Inferior parietal cortex (tissue), 1 donor: ENCODE results near the gene BLTP3A.
"Not testable (repeated sequence)": the region's sequence is repeated elsewhere in the genome, so short reads cannot be mapped to it uniquely, and the experiment has no call there.

Experiments
- DNase-seq: peaks from one replicate; pipeline ENCODE4 v3.0.0-alpha.2; 2016; ENCODE audit errors: extremely low spot score

BLTP3A gene

GRCh38 chr6:34791164-34791700, 651 bp upstream of the BLTP3A start:
- no peak for DNase-seq

- peak; percentile 29 for DNase-seq
Measured at GRCh38 chr6:34792605-34793500, 970 bp downstream of the BLTP3A start.

GRCh38 chr6:34793877-34794276, 2.0 kb downstream of the BLTP3A start:
- no peak for DNase-seq

- DNase-seq, result no peak
Measured at GRCh38 chr6:34795836-34796425, 4.0 kb downstream of the BLTP3A start.

- DNase-seq, result no peak
Measured at GRCh38 chr6:34798057-34798456, 6.2 kb downstream of the BLTP3A start.

GRCh38 chr6:34799547-34799946, 7.7 kb downstream of the BLTP3A start:
- no peak for DNase-seq

GRCh38 chr6:34804543-34804942, 12.7 kb downstream of the BLTP3A start:
- no peak for DNase-seq

GRCh38 chr6:34805074-34805473, 13.2 kb downstream of the BLTP3A start:
- DNase-seq, result not testable (repeated sequence)

- DNase-seq, result no peak
Measured at GRCh38 chr6:34806738-34807453, 15.0 kb downstream of the BLTP3A start.

GRCh38 chr6:34808473-34808872, 16.6 kb downstream of the BLTP3A start:
- not testable (repeated sequence) for DNase-seq

- DNase-seq, result not testable (repeated sequence)
Measured at GRCh38 chr6:34809419-34809818, 17.5 kb downstream of the BLTP3A start.

- DNase-seq, result no peak
Measured at GRCh38 chr6:34810017-34810882, 18.4 kb downstream of the BLTP3A start.

GRCh38 chr6:34810936-34811632, 19.2 kb downstream of the BLTP3A start:
- DNase-seq, result no peak

GRCh38 chr6:34813028-34813713, 21.3 kb downstream of the BLTP3A start:
- no peak for DNase-seq

- no peak for DNase-seq
Measured at GRCh38 chr6:34816635-34817301, 24.9 kb downstream of the BLTP3A start.

- no peak for DNase-seq
Measured at GRCh38 chr6:34817446-34817845, 25.6 kb downstream of the BLTP3A start.

GRCh38 chr6:34818872-34819570, 27.1 kb downstream of the BLTP3A start:
- not testable (repeated sequence) for DNase-seq

GRCh38 chr6:34819571-34820480, 27.9 kb downstream of the BLTP3A start:
- no peak for DNase-seq
